ENCODE data around the gene FOXN3. TPM values are rescaled to one million over a fixed set of nuclear protein-coding genes. Genes with fewer than 3 reads are reported as not detected.
A peak's percentile ranks its signal among the peaks of the same experiment; 100 is the strongest.

FOXN3 gene
- total RNA-seq, 1 donor from 2014 or later = 131 TPM

DNA sequence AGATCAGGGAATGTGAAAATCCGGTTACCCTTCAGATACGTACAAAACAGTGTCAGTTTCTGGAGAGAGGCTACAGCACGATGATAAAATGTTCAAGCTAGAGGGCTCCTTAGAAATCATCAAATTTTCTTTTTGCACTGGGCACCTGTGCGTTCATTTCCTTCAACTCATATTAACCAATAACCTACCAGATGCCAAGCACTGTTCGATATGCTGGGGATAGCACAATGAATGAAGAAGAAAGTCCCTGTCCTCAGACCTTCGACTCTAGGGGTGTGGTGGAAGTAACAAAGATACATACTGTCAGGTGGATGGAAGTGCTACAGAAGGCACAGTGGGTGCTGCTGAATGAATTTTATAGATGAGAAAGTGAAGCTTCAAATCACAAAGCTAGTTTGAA, 172.3 kb downstream of the FOXN3 start:
- Mint-ChIP-seq H3K27me3 (ENCODE audit: low read depth) (no peaks in the 10 kb centered on the region), H3K4me1 (ENCODE audit: low read depth) (peaks cover 22% of the 10 kb centered on the region), H3K27ac (peak overlapping the region; percentile 28), H3K36me3 (ENCODE audit: low read depth) (peaks cover 35% of the 10 kb centered on the region), H3K4me3 (ENCODE audit: low read depth) (no peak overlapping the region), H3K9me3 (no peaks in the 10 kb centered on the region)
- intact Hi-C loops (cut with micrococcal nuclease) = no loop called here
- DNase-seq (ENCODE audit: low spot score) = no peak

DNA sequence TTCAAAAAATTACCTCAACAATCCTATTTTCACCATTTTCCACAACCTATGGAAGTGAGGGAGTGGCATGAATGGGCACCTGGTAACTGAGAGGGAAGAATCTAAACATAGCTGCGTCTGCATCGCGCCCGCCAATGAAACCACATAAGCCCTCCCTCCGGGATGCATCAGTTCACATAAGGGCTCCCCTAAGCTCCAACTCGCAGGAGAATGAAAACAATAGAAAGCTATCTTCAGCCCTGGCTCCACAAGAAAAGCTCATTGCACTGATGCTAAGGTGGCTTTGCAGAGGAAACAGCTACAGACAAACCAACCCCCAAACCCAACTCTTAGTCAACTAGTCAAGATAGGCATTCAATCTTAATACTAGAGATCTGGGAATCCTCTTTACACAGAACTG, 173.3 kb downstream of the FOXN3 start:
- Mint-ChIP-seq H3K4me1 (ENCODE audit: low read depth) (peaks cover 27% of the 10 kb centered on the region), H3K27me3 (ENCODE audit: low read depth) (no peaks in the 10 kb centered on the region), H3K27ac (no peak overlapping the region), H3K36me3 (ENCODE audit: low read depth) (peaks cover 35% of the 10 kb centered on the region), H3K4me3 (ENCODE audit: low read depth) (no peak overlapping the region), H3K9me3 (no peaks in the 10 kb centered on the region)
- DNase-seq (ENCODE audit: low spot score) = no peak
- intact Hi-C loops (cut with micrococcal nuclease) = no loop called here

DNA sequence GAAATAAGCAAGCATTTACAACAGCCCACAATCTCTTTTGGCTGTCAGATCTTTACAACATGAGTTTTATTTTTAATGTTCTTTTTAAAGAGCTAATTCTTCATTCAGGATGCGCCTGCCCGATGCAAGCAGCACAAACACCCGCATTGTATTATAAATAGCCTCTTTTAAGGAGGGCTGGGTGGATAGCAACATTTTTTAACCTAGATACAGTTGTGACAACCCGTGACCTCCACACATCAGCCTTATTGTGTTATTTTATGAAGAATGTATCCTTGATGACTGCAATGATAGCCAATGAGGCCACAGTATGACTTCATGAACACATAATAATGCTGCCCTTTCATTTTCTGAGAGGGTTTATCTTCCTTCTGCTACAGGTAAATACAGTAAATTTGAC, 173.7 kb downstream of the FOXN3 start:
- Mint-ChIP-seq H3K27ac (no peak overlapping the region), H3K4me1 (ENCODE audit: low read depth) (peaks cover 27% of the 10 kb centered on the region), H3K36me3 (ENCODE audit: low read depth) (peaks cover 34% of the 10 kb centered on the region), H3K27me3 (ENCODE audit: low read depth) (no peaks in the 10 kb centered on the region), H3K9me3 (no peaks in the 10 kb centered on the region), H3K4me3 (ENCODE audit: low read depth) (no peak overlapping the region)
- intact Hi-C loops (cut with micrococcal nuclease) = no loop called here
- DNase-seq (ENCODE audit: low spot score) = no peak

DNA sequence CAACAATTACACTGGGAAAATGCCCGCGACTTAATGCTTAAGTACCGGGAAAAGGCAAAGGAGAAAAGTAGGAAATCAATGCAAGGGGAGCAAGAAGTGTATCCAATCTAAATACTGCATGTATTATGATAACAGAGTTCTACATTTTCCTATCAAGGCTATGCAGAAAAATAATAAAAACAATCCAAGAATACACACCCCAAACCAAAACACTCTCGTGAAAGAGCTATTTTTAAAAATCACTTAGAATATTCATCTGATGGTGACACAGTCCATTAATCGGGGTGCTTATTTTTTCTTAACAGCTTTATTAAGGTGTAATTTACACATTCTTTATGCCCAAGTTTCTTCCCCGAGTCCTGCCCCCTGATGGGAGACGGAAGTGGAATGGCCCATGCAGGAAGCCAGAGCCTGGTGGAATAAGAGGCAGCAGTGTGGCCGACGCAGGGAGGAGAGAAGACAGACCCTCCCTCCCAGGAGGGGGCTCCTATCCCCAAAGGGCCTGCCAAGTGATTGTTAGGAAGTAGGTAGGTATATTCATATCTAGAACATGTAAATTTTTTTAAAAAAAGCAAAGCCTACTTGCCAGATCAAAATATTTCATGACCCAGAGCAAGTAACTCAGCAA, 174.3 kb downstream of the FOXN3 start:
- no peak overlapping the region for H3K4me3 Mint-ChIP-seq (ENCODE audit: low read depth)
- peaks cover 34% of the 10 kb centered on the region for H3K36me3 Mint-ChIP-seq (ENCODE audit: low read depth)
- H3K4me1 Mint-ChIP-seq (ENCODE audit: low read depth) = peaks cover 28% of the 10 kb centered on the region
- no peak for DNase-seq (ENCODE audit: low spot score)
- intact Hi-C loops (cut with micrococcal nuclease) = no loop called here
- no peaks in the 10 kb centered on the region for H3K9me3 Mint-ChIP-seq
- no peaks in the 10 kb centered on the region for H3K27me3 Mint-ChIP-seq (ENCODE audit: low read depth)
- H3K27ac Mint-ChIP-seq = no peak overlapping the region

GRCh38 chr14:89241934-89242651, 174.9 kb downstream of the FOXN3 start:
- Mint-ChIP-seq H3K36me3 (ENCODE audit: low read depth) (peaks cover 38% of the 10 kb centered on the region), H3K4me3 (ENCODE audit: low read depth) (no peak overlapping the region), H3K4me1 (ENCODE audit: low read depth) (peaks cover 28% of the 10 kb centered on the region), H3K27ac (no peak overlapping the region), H3K27me3 (ENCODE audit: low read depth) (no peaks in the 10 kb centered on the region), H3K9me3 (no peaks in the 10 kb centered on the region)
- intact Hi-C loops (cut with micrococcal nuclease) = no loop called here
- DNase-seq (ENCODE audit: low spot score) = no peak

GRCh38 chr14:89241257-89241656, 175.8 kb downstream of the FOXN3 start:
- Mint-ChIP-seq H3K27ac (peak overlapping the region; percentile 19), H3K4me3 (ENCODE audit: low read depth) (no peak overlapping the region), H3K27me3 (ENCODE audit: low read depth) (no peaks in the 10 kb centered on the region), H3K4me1 (ENCODE audit: low read depth) (peaks cover 25% of the 10 kb centered on the region), H3K9me3 (no peaks in the 10 kb centered on the region), H3K36me3 (ENCODE audit: low read depth) (peaks cover 39% of the 10 kb centered on the region)
- no peak for DNase-seq (ENCODE audit: low spot score)
- intact Hi-C loops (cut with micrococcal nuclease) = no loop called here

- Mint-ChIP-seq H3K36me3 (ENCODE audit: low read depth) (peaks cover 45% of the 10 kb centered on the region), H3K4me1 (ENCODE audit: low read depth) (peaks cover 25% of the 10 kb centered on the region), H3K27ac (no peak overlapping the region), H3K4me3 (ENCODE audit: low read depth) (no peak overlapping the region), H3K27me3 (ENCODE audit: low read depth) (no peaks in the 10 kb centered on the region), H3K9me3 (peaks cover 4% of the 10 kb centered on the region)
- DNase-seq (ENCODE audit: low spot score) = no peak
- intact Hi-C loops (cut with micrococcal nuclease) = no loop called here
Observed at GRCh38 chr14:89240414-89240813, 176.6 kb downstream of the FOXN3 start.

DNA sequence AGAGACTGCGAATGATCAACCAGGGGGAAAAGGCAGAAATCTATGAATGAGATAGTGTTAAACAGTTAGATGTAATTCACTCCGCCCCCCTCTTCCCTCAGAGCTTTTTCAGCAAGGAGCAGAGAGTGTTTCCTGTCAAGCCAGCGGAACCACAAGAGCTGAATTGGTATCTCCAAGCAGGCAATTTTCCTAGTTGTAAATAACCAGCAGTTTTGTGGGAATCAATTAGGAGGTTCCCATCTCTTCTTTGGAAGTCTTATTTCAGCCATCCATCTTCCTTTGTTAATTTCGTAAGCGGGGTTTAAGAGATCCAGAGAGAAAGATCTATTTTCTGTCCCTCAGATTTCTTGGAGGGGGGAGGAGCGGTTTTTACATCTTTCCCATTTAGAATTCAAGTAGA, 178.0 kb downstream of the FOXN3 start:
- intact Hi-C loops (cut with micrococcal nuclease) = no loop called here
- DNase-seq (ENCODE audit: low spot score) = no peak
- peaks cover 10% of the 10 kb centered on the region for H3K9me3 Mint-ChIP-seq
- peaks cover 35% of the 10 kb centered on the region for H3K4me1 Mint-ChIP-seq (ENCODE audit: low read depth)
- H3K27me3 Mint-ChIP-seq (ENCODE audit: low read depth) = no peaks in the 10 kb centered on the region
- peaks cover 47% of the 10 kb centered on the region for H3K36me3 Mint-ChIP-seq (ENCODE audit: low read depth)
- no peak overlapping the region for H3K4me3 Mint-ChIP-seq (ENCODE audit: low read depth)
- H3K27ac Mint-ChIP-seq = no peak overlapping the region

DNA sequence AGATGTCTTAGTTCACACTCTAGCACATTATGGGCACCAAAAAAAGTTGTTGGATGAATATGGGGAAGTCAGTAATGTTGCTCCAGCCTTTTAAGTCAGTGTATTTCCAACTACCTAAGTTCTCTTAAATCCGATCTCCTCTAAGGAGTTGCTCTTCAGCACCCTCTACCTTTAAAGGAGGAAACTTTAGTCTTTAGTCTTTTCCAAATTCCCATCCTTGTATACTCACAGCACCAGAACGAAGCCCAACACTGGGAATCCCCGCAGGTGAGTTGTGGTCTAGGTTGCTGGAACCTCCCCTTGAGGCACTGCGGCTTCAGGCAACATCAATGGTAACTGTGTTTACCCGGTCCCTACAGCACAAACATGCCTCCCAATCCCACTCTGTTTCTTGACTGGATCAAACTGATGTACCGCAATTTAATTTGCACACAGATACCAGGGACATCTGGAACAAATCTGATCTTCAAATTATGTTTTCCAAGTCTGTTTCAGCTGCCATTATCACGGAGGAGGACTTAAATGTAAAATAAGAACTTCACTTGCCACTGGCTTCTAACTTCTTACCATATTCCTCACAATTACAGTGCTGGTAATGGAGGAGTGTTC, 179.0 kb downstream of the FOXN3 start:
- intact Hi-C loops (cut with micrococcal nuclease) = no loop called here
- Mint-ChIP-seq H3K27me3 (ENCODE audit: low read depth) (no peaks in the 10 kb centered on the region), H3K9me3 (peaks cover 10% of the 10 kb centered on the region), H3K36me3 (ENCODE audit: low read depth) (peaks cover 54% of the 10 kb centered on the region), H3K4me1 (ENCODE audit: low read depth) (peaks cover 38% of the 10 kb centered on the region), H3K27ac (no peak overlapping the region), H3K4me3 (ENCODE audit: low read depth) (no peak overlapping the region)
- DNase-seq (ENCODE audit: low spot score) = no peak

GRCh38 chr14:89236851-89237250, 180.2 kb downstream of the FOXN3 start:
- Mint-ChIP-seq H3K9me3 (peaks cover 10% of the 10 kb centered on the region), H3K27ac (no peak overlapping the region), H3K27me3 (ENCODE audit: low read depth) (no peaks in the 10 kb centered on the region), H3K4me1 (ENCODE audit: low read depth) (peaks cover 40% of the 10 kb centered on the region), H3K36me3 (ENCODE audit: low read depth) (peaks cover 56% of the 10 kb centered on the region), H3K4me3 (ENCODE audit: low read depth) (no peak overlapping the region)
- intact Hi-C loops (cut with micrococcal nuclease) = no loop called here
- no peak for DNase-seq (ENCODE audit: low spot score)

- intact Hi-C loops (cut with micrococcal nuclease) = no loop called here
- H3K4me3 Mint-ChIP-seq (ENCODE audit: low read depth) = no peak overlapping the region
- DNase-seq (ENCODE audit: low spot score) = no peak
- H3K4me1 Mint-ChIP-seq (ENCODE audit: low read depth) = peaks cover 23% of the 10 kb centered on the region
- H3K27me3 Mint-ChIP-seq (ENCODE audit: low read depth) = no peaks in the 10 kb centered on the region
- peaks cover 10% of the 10 kb centered on the region for H3K9me3 Mint-ChIP-seq
- peaks cover 42% of the 10 kb centered on the region for H3K36me3 Mint-ChIP-seq (ENCODE audit: low read depth)
- H3K27ac Mint-ChIP-seq = no peak overlapping the region
Observed at GRCh38 chr14:89233184-89233583, 183.8 kb downstream of the FOXN3 start.

DNA sequence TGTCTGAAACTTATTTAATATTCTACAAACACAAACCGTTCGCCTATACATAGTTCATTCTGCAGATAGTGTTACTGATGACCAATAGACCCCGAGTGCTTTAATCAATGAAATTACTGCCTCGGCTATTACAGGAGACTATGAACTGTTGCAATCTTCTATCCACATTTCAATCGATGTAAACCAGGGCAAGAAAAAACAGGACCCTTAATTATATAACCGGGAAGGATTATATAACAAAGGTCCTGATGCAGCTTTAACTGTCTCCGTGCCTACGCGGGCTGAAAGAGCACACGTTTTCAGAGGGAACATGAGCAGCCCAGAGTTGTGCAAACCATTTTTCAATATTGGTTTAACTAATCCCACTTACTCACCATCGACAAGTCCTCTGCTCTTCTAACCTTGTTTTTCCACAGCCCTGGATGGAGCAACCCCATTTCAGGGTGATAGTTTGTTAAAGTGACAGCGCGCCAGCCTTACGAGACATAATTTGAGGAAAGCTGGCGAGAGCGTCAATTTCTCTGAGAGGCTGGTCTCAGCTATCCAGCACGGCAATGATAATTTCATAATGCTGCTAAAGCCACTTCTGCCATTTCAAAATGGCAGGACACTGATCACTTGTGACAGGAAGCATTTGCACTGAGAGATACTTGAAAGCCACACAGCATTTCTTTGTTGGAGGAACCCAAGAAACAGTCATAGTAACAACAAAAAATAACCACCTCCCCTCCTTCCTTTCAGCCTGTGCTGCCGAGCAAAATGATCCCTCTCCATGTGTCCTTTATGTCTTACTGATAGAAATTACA, 184.6 kb downstream of the FOXN3 start:
- Mint-ChIP-seq H3K27ac (no peak overlapping the region), H3K9me3 (peaks cover 10% of the 10 kb centered on the region), H3K27me3 (ENCODE audit: low read depth) (no peaks in the 10 kb centered on the region), H3K4me3 (ENCODE audit: low read depth) (no peak overlapping the region), H3K36me3 (ENCODE audit: low read depth) (peaks cover 35% of the 10 kb centered on the region), H3K4me1 (ENCODE audit: low read depth) (peaks cover 25% of the 10 kb centered on the region)
- DNase-seq (ENCODE audit: low spot score) = no peak
- intact Hi-C loops (cut with micrococcal nuclease) = no loop called here

Data from activated T-helper 2 cell treated with anti-CD3 and anti-CD28 coated beads, Interferon-gamma antibody, Interleukin-2, Interleukin-4, amounts not matched to agents 10 μg/mL and 5 μg/mL and 100 μg/mL, durations not matched to agents 14 hours and 24 hours and 36 hours (primary cell).